Breast epithelium (tissue), 4 donors: Measurements from ENCODE around the gene TMEM220. TPM values are rescaled to one million over a fixed set of nuclear protein-coding genes. Genes with fewer than 3 reads are reported as not detected.

Experiments
- DNase-seq, 2 donors: peaks; one replicate each; pipeline ENCODE4 v3.0.0-alpha.2; 2019; ENCODE audit warnings: low spot score in 2 of 2
- H3K27ac ChIP-seq, 2 donors: fragments of 200-600 bp; sonication (generic) in 1 of 2; one replicate each; pipeline ENCODE4 v1.5.1; 2016 to 2019; ENCODE audit warnings: mild to moderate bottlenecking in 1 of 2
- H3K27me3 ChIP-seq, 2 donors: fragments of 200-600 bp; sonication (generic) in 1 of 2; one replicate each; pipeline versions ENCODE4 v1.5.1 to v1.6.0; 2017 to 2019; ENCODE audit warnings: control low read depth in 1 of 2, mild to moderate bottlenecking in 1 of 2
- H3K36me3 ChIP-seq: fragments of 200-600 bp; one replicate; pipeline ENCODE4 v1.5.1; 2019
- H3K4me1 ChIP-seq, 2 donors: fragments of 200-600 bp; sonication (generic); one replicate each; pipeline ENCODE4 v1.5.1; 2016 to 2019; ENCODE audit warnings: control low read depth in 1 of 2
- H3K4me3 ChIP-seq, 3 donors: fragments of 200-600 bp; sonication (generic); 1 replicate in 2 of 3; 2 replicates in 1 of 3; pipeline ENCODE4 v1.5.1; 2016 to 2019; ENCODE audit warnings: mild to moderate bottlenecking in 3 of 3, moderate library complexity in 2 of 3
- H3K9me3 ChIP-seq, 2 donors: fragments of 200-600 bp; sonication (generic) in 1 of 2; one replicate each; pipeline ENCODE4 v1.5.1; 2016 to 2019; ENCODE audit warnings: control low read depth in 1 of 2
- POLR2A ChIP-seq: fragments of 450-650 bp; IDR thresholded peaks from one replicate; pipeline ENCODE4 v1.6.1; 2016; ENCODE audit warnings: antibody characterized with exemption, mild to moderate bottlenecking, moderate library complexity
- POLR2AphosphoS5 ChIP-seq, 3 donors: sonication (generic); formaldehyde crosslinking; IDR thresholded peaks; one replicate each; pipeline ENCODE4 v1.6.1; 2017; ENCODE audit warnings: antibody characterized with exemption in 3 of 3
- intact Hi-C: fragments of 100-400 bp; cut with DNase I; formaldehyde crosslinking; loops from one replicate; pipeline ENCODE4 v1.15.1; 2023; ENCODE audit warnings: low total_unique reads
- total RNA-seq, 3 donors: library from RNA; depleted of rRNA; stranded (reverse); fragments of >200 nt; gene quantifications; one replicate each; pipeline ENCODE4 v1.1.0, GENCODE V29; 2016
- TF ChIP-seq, protein P1 (sequence below), 3 donors: fragments of 450-650 bp; IDR thresholded peaks; one replicate each; pipeline ENCODE4 v1.5.1; 2016 to 2017; ENCODE audit warnings: antibody characterized with exemption in 3 of 3, mild to moderate bottlenecking in 3 of 3, moderate library complexity in 3 of 3

TMEM220 gene
- total RNA-seq, 3 donors from 2014 or later = 8.5 to 13.4 (median 9.5) TPM

DNA sequence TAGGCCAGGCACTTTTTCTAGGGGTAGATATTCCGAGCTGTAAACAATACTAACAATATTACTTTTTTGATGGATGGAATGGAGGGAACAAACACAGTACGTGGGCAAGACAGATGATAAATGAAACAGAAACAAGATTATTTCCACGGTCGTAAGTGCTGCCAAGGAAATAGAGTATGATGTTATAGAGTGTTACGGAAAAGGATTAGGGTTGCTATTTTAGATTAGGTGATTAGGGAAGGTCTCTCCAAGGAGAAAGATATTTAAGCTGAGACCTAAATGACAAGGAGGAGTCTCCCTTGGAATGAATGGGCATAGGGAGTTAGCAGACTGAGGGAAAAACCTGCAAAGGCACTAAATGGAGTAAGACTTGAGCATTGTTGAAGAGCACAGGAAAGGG, 24.1 kb downstream of the TMEM220 start:
- no peaks in the 10 kb centered on the region for H3K9me3 ChIP-seq
- H3K4me3 ChIP-seq = no peak overlapping the region
- TF ChIP-seq POLR2AphosphoS5 (IDR thresholded peaks at IDR 0.05) (no peak), POLR2A (no peak)
- TF ChIP-seq, protein P1, sequence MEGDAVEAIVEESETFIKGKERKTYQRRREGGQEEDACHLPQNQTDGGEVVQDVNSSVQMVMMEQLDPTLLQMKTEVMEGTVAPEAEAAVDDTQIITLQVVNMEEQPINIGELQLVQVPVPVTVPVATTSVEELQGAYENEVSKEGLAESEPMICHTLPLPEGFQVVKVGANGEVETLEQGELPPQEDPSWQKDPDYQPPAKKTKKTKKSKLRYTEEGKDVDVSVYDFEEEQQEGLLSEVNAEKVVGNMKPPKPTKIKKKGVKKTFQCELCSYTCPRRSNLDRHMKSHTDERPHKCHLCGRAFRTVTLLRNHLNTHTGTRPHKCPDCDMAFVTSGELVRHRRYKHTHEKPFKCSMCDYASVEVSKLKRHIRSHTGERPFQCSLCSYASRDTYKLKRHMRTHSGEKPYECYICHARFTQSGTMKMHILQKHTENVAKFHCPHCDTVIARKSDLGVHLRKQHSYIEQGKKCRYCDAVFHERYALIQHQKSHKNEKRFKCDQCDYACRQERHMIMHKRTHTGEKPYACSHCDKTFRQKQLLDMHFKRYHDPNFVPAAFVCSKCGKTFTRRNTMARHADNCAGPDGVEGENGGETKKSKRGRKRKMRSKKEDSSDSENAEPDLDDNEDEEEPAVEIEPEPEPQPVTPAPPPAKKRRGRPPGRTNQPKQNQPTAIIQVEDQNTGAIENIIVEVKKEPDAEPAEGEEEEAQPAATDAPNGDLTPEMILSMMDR (IDR thresholded peaks at IDR 0.05) = no peak
- no peaks in the 10 kb centered on the region for H3K4me1 ChIP-seq
- H3K36me3 ChIP-seq = no peaks in the 10 kb centered on the region
- no peak overlapping the region for H3K27ac ChIP-seq
- intact Hi-C loops = no loop called here
- H3K27me3 ChIP-seq = no peaks in the 10 kb centered on the region
- no peak for DNase-seq

DNA sequence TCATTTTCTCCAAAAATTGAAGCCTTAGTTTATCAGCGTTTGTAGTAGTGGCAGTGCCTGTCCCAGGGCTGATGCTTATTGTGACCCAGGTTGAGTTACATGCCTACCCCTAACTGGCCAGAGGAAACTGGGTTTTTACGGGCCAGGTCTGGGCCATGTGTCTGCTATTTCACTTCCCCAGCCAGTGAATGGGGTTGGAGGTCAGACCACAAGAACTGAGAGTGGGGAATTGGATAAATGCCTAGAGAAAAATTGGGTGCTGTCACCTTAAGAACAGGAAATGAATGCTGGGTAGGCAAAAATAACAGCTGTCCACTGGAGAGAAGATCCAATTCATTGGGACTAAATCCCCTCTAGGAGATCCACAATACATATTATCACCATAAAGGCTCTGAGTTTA, 27.2 kb downstream of the TMEM220 start:
- no peak for DNase-seq
- no peak overlapping the region for H3K27ac ChIP-seq
- TF ChIP-seq POLR2A (no peak), POLR2AphosphoS5 (IDR thresholded peaks at IDR 0.05) (no peak)
- TF ChIP-seq, protein P1 (IDR thresholded peaks at IDR 0.05) = no peak
- no peaks in the 10 kb centered on the region for H3K9me3 ChIP-seq
- intact Hi-C loops = no loop called here
- no peak overlapping the region for H3K4me3 ChIP-seq
- no peaks in the 10 kb centered on the region for H3K36me3 ChIP-seq
- H3K4me1 ChIP-seq = no peaks in the 10 kb centered on the region
- no peaks in the 10 kb centered on the region for H3K27me3 ChIP-seq

DNA sequence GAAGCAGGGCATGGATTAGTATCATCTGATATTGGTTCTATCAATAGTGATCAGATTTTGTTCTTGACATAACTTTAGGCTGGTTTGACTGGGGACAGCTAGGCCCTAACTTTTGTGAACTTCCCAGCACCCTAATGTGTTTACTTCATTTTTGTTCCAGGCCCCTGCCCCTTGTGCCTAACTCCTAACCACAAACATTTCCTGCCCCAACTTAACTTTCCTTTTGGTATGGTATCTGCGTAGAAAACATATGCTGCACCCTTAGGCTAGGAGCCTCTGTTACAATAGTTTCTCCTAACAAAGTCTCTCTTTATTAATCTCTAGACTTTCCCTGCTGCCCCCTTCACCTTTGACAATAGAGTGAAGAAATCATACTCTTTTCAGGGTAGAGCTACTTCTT, 30.0 kb downstream of the TMEM220 start:
- TF ChIP-seq POLR2AphosphoS5 (IDR thresholded peaks at IDR 0.05) = no peak
- TF ChIP-seq POLR2A = no peak
- TF ChIP-seq, protein P1 (IDR thresholded peaks at IDR 0.05) = no peak
- DNase-seq = no peak
- H3K4me3 ChIP-seq = no peak overlapping the region
- H3K9me3 ChIP-seq = no peaks in the 10 kb centered on the region
- H3K4me1 ChIP-seq = no peaks in the 10 kb centered on the region
- no peaks in the 10 kb centered on the region for H3K27me3 ChIP-seq
- H3K36me3 ChIP-seq = no peaks in the 10 kb centered on the region
- H3K27ac ChIP-seq = no peak overlapping the region
- intact Hi-C loops = no loop called here

DNA sequence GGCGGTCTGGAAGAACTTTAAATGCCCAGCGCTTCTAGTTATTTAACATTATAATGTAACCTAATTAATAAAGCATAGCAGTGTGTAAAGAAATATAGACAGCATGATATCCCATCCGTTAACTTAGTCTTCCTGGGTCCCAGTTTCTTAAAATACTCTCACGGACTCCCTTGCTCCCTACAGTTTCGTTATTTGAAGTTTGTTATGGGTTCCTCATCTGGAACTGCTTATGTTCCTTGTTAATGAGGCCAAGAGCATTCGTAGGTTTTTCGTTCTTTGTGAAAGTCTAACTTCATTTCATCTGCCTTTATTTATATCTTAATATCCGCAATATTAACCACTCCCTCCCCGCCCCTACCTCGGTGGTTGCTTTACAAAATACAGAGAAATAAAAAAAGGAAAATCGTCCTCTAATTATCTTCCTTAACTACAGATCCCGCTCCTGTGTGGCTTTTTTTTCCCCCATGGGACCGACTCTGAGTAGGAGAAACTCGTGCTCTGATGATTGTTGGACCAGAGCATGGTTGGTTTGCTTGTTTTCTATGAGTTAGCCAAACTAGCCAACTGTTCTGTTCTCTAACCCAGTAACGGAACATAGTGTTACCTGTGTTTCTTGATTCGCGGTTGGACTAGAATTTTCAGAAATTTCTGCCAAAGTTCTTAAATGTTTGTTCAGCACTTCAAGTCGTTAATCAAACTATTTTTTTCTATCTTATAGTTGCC, 31.6 kb downstream of the TMEM220 start:
- no peaks in the 10 kb centered on the region for H3K4me1 ChIP-seq
- H3K36me3 ChIP-seq = no peaks in the 10 kb centered on the region
- no peaks in the 10 kb centered on the region for H3K27me3 ChIP-seq
- H3K27ac ChIP-seq = peak overlapping the region; percentile 95 to 96
- intact Hi-C loops = no loop called here
- no peaks in the 10 kb centered on the region for H3K9me3 ChIP-seq
- TF ChIP-seq POLR2A (no peak), POLR2AphosphoS5 (IDR thresholded peaks at IDR 0.05) (no peak)
- TF ChIP-seq, protein P1 (IDR thresholded peaks at IDR 0.05) = no peak
- peak overlapping the region; percentile 87 to 99 (median 96) for H3K4me3 ChIP-seq
- no peak for DNase-seq
